Neural cell (in vitro differentiated cells): ENCODE data around the gene MAGOHB. TPM values are rescaled to one million over a fixed set of nuclear protein-coding genes. Genes with fewer than 3 reads are reported as not detected.

Experiments used
- H2AFZ ChIP-seq: fragments of 200-600, 300-800 bp; sonication (generic), shearing (Covaris generic); 2 replicates; pipeline ENCODE4 v1.6.0; 2014; ENCODE audit warnings: low read depth, mild to moderate bottlenecking, antibody characterized with exemption, low read length, moderate library complexity
- H3F3A ChIP-seq: fragments of 200-600 bp; shearing (Covaris generic); 2 replicates; pipeline ENCODE4 v1.6.1; 2016; ENCODE audit warnings: mild to moderate bottlenecking, moderate library complexity, mixed read lengths, antibody characterized with exemption, low read length; ENCODE audit not compliant: insufficient read depth, poor library complexity, severe bottlenecking
- H3K27ac ChIP-seq: fragments of 200-600, 300-800 bp; sonication (generic), shearing (Covaris generic); 2 replicates; pipeline ENCODE4 v1.5.1; 2014; ENCODE audit warnings: mild to moderate bottlenecking, low read length, moderate library complexity
- H3K27me3 ChIP-seq: fragments of 300-800, 200-600 bp; sonication (generic), shearing (Covaris generic); 2 replicates; pipeline ENCODE4 v1.6.0; 2014; ENCODE audit warnings: mild to moderate bottlenecking, low read depth, low read length, moderate library complexity; ENCODE audit not compliant: insufficient read depth
- H3K36me3 ChIP-seq: fragments of 300-800, 200-600 bp; sonication (generic), shearing (Covaris generic); 2 replicates; pipeline ENCODE4 v1.5.1; 2014; ENCODE audit warnings: mild to moderate bottlenecking, antibody characterized with exemption, low read length, moderate library complexity; ENCODE audit not compliant: insufficient read depth
- H3K4me2 ChIP-seq: fragments of 300-800, 200-600 bp; sonication (generic), shearing (Covaris generic); 2 replicates; pipeline ENCODE4 v1.6.0; 2014; ENCODE audit warnings: mild to moderate bottlenecking, low read length
- H3K4me3 ChIP-seq: fragments of 300-800, 200-600 bp; sonication (generic), shearing (Covaris generic); 2 replicates; pipeline ENCODE4 v1.5.1; 2014; ENCODE audit warnings: mild to moderate bottlenecking, low read length, moderate library complexity
- H3K79me2 ChIP-seq: fragments of 200-600 bp; shearing (Covaris generic); replicated peaks from 2 replicates; pipeline ENCODE4 v1.6.0; 2014; ENCODE audit warnings: mild to moderate bottlenecking, low read length, moderate library complexity; ENCODE audit not compliant: insufficient read depth
- H3K9ac ChIP-seq: fragments of 300-800, 200-600 bp; sonication (generic), shearing (Covaris generic); 2 replicates; pipeline ENCODE4 v1.6.1; 2016; ENCODE audit warnings: mild to moderate bottlenecking, low read length, mixed read lengths
- H3K9me2 ChIP-seq: fragments of 200-600 bp; shearing (Covaris generic); 2 replicates; pipeline ENCODE4 v1.6.1; 2016; ENCODE audit warnings: mild to moderate bottlenecking, low read length, mixed read lengths; ENCODE audit not compliant: insufficient read depth
- H3K9me3 ChIP-seq: fragments of 200-600, 300-800 bp; sonication (generic), shearing (Covaris generic); 2 replicates; pipeline ENCODE4 v1.6.1; 2016; ENCODE audit warnings: mild to moderate bottlenecking, mixed run types, low read length, moderate library complexity, mixed read lengths
- H4K20me1 ChIP-seq: fragments of 200-600 bp; shearing (Covaris generic); 2 replicates; pipeline ENCODE4 v1.6.1; 2016; ENCODE audit warnings: mild to moderate bottlenecking, mixed run types; ENCODE audit not compliant: insufficient read depth
- CTCF ChIP-seq: fragments of 450-650 bp; IDR thresholded peaks from 2 replicates; pipeline ENCODE4 v1.5.1; 2014; ENCODE audit warnings: antibody characterized with exemption, mild to moderate bottlenecking, moderate library complexity; ENCODE audit not compliant: poor library complexity, severe bottlenecking
- EP300 ChIP-seq: fragments of 450-650 bp; conservative IDR thresholded peaks from 2 replicates; pipeline ENCODE4 v1.6.1; 2014; ENCODE audit warnings: antibody characterized with exemption, mild to moderate bottlenecking, moderate library complexity; ENCODE audit not compliant: poor library complexity, severe bottlenecking
- EZH2 ChIP-seq: fragments of 200-600, 300-800 bp; shearing (Covaris generic), sonication (generic); IDR thresholded peaks from 2 replicates; pipeline ENCODE4 v1.6.1; 2014; ENCODE audit warnings: antibody characterized with exemption, low read length, borderline replicate concordance, mild to moderate bottlenecking; ENCODE audit not compliant: insufficient read depth, poor library complexity, severe bottlenecking
- MXI1 ChIP-seq: fragments of 450-650 bp; conservative IDR thresholded peaks from 2 replicates; pipeline ENCODE4 v1.6.1; 2014; ENCODE audit warnings: antibody characterized with exemption, mild to moderate bottlenecking; ENCODE audit not compliant: poor library complexity, severe bottlenecking
- RAD21 ChIP-seq: fragments of 450-650 bp; conservative IDR thresholded peaks from 2 replicates; pipeline ENCODE4 v1.6.1; 2014; ENCODE audit warnings: antibody characterized with exemption, mild to moderate bottlenecking, moderate library complexity
- REST ChIP-seq: IDR thresholded peaks from 2 replicates; pipeline ENCODE4 v1.6.1; 2012; ENCODE audit warnings: borderline replicate concordance
- SMC3 ChIP-seq: fragments of 450-650 bp; conservative IDR thresholded peaks from 2 replicates; pipeline ENCODE4 v1.6.1; 2014; ENCODE audit warnings: antibody characterized with exemption, mild to moderate bottlenecking, moderate library complexity; ENCODE audit not compliant: poor library complexity
- TAF1 ChIP-seq: IDR thresholded peaks from 2 replicates; pipeline ENCODE4 v1.6.1; 2012; ENCODE audit warnings: low read depth
- polyA plus RNA-seq: library from polyadenylated mRNA; depleted of rRNA; stranded (reverse); fragments of >200 nt; gene quantifications from 2 replicates; pipeline ENCODE4 v1.2.3, GENCODE V29; 2014

Gene MAGOHB
- polyA plus RNA-seq, 1 donor from 2014 or later, result 43.3 TPM

GRCh38 chr12:10636124-10636523 is 22.7 kb upstream of the MAGOHB start:
- Histone ChIP-seq H3K9ac (no peak overlapping the region), H3K4me2 (no peak overlapping the region), H3K9me3 (no peaks in the 10 kb centered on the region), H3K4me3 (no peak overlapping the region), H3K27ac (no peak overlapping the region), H3K9me2 (no peaks in the 10 kb centered on the region), H3K79me2 (no peaks in the 10 kb centered on the region), H3F3A (no peaks in the 10 kb centered on the region), H4K20me1 (no peaks in the 10 kb centered on the region), H2AFZ (no peak overlapping the region), H3K36me3 (no peaks in the 10 kb centered on the region), H3K27me3 (no peaks in the 10 kb centered on the region)
- no peak for TF ChIP-seq REST
- TF ChIP-seq EP300, result no peak
- no peak for TF ChIP-seq TAF1
- no peak for TF ChIP-seq SMC3
- no peak for TF ChIP-seq CTCF
- no peak for TF ChIP-seq EZH2

- Histone ChIP-seq H3K27me3 (no peaks in the 10 kb centered on the region), H3K4me2 (no peak overlapping the region), H3K9ac (no peak overlapping the region), H2AFZ (no peak overlapping the region), H3K27ac (no peak overlapping the region), H3K79me2 (no peaks in the 10 kb centered on the region), H4K20me1 (no peaks in the 10 kb centered on the region), H3K9me2 (no peaks in the 10 kb centered on the region), H3K4me3 (no peak overlapping the region), H3K9me3 (no peaks in the 10 kb centered on the region), H3K36me3 (no peaks in the 10 kb centered on the region), H3F3A (no peaks in the 10 kb centered on the region)
- TF ChIP-seq MXI1 (no peak), SMC3 (no peak), TAF1 (no peak), EP300 (no peak), REST (no peak), RAD21 (no peak)
Measured at GRCh38 chr12:10635306-10635705, 21.9 kb upstream of the MAGOHB start.
